HCT116 (cell line): ENCODE results near the gene SLC37A3. TPM values are rescaled to one million over a fixed set of nuclear protein-coding genes. Genes with fewer than 3 reads are reported as not detected.

Source experiments
- ATAC-seq: fragments of 200-7000 bp; cut with Tn5 transposase; 2 replicates; pipeline ENCODE4 v1.9.1; 2020; ENCODE audit warnings: mild to moderate bottlenecking, moderate library complexity
- BruUV-seq: library from RNA; stranded (reverse); fragments of 400-500 nt; replicated peaks from 2 replicates; lab custom pipeline; 2021; lab: Mats Ljungman, UMichigan
- CTCF ChIA-PET: fragments of 300-600 bp; sonication (Branson Sonifier 250); formaldehyde crosslinking; loops from one replicate; lab custom pipeline; 2021; ENCODE audit warnings: antibody characterized with exemption; lab: Charles Lee
- POLR2A ChIA-PET: fragments of 300-600, 350-600 bp; sonication (Branson Sonifier 250); formaldehyde crosslinking; loops from one replicate; lab custom pipeline; 2021; ENCODE audit warnings: antibody characterized with exemption; lab: Charles Lee
- RAD21 ChIA-PET, 2 experiments: fragments of 300-600 bp; sonication (Branson Sonifier 250); formaldehyde crosslinking; loops; one replicate each; lab custom pipeline; 2023; ENCODE audit warnings: low total read pairs in 2 of 2; ENCODE audit not compliant: uncharacterized antibody in 2 of 2, unreplicated experiment in 2 of 2, low non-redundant PET in 1 of 2; lab: Charles Lee
- DNase-seq: peaks from one replicate; pipeline ENCODE4 v3.0.0-alpha.2; 2010; ENCODE audit warnings: low read depth, low spot score
- H2AFZ ChIP-seq: fragments of 200-600 bp; shearing (Covaris generic), sonication (generic); 2 replicates; pipeline ENCODE4 v1.6.1; 2017; ENCODE audit warnings: low read depth, mixed run types, mixed read lengths, antibody characterized with exemption, low read length; ENCODE audit not compliant: poor library complexity, severe bottlenecking
- H3K27ac ChIP-seq: 2 replicates; pipeline ENCODE4 v1.5.1; 2012; ENCODE audit warnings: low read depth, low read length
- H3K27me3 ChIP-seq: fragments of 200-600 bp; sonication (generic); 2 replicates; pipeline ENCODE4 v1.6.1; 2016; ENCODE audit warnings: mixed run types, low read length, mixed read lengths; ENCODE audit not compliant: insufficient read depth
- H3K36me3 ChIP-seq, 2 experiments: fragments of 200-500 bp in 1 of 2; fragments of 200-600 bp in 1 of 2; sonication (Bioruptor generic) in 1 of 2; sonication (generic) in 1 of 2; 2 replicates each; pipeline versions ENCODE4 v1.5.1 to v1.6.1; 2014 to 2016; ENCODE audit warnings: low read length in 2 of 2, inconsistent platforms in 1 of 2, mixed read lengths in 1 of 2, mixed run types in 1 of 2; ENCODE audit not compliant: insufficient read depth in 2 of 2, control insufficient read depth in 1 of 2
- H3K4me1 ChIP-seq, 2 experiments: fragments of 200-600 bp in 1 of 2; sonication (generic) in 1 of 2; 2 replicates each; pipeline versions ENCODE4 v1.5.1 to v1.6.1; 2012 to 2017; ENCODE audit warnings: low read length in 2 of 2, inconsistent platforms in 1 of 2, mild to moderate bottlenecking in 1 of 2, mixed read lengths in 1 of 2, mixed run types in 1 of 2, moderate library complexity in 1 of 2; ENCODE audit not compliant: insufficient read depth in 2 of 2, control insufficient read depth in 1 of 2
- H3K4me2 ChIP-seq: fragments of 200-600 bp; sonication (generic); 2 replicates; pipeline ENCODE4 v1.6.1; 2017; ENCODE audit warnings: mixed run types, low read length, mixed read lengths
- H3K4me3 ChIP-seq, 2 experiments: fragments of 200-600 bp in 1 of 2; sonication (generic) in 1 of 2; replicated peaks in 1 of 2; 2 replicates each; pipeline ENCODE4 v1.5.1; 2011 to 2016; ENCODE audit warnings: low read length in 2 of 2, control low read depth in 1 of 2, low read depth in 1 of 2, mild to moderate bottlenecking in 1 of 2, mixed read lengths in 1 of 2, mixed run types in 1 of 2
- H3K79me2 ChIP-seq: fragments of 200-600 bp; sonication (generic); 2 replicates; pipeline ENCODE4 v1.6.1; 2017; ENCODE audit warnings: mild to moderate bottlenecking, mixed run types, low read length, moderate library complexity, mixed read lengths; ENCODE audit not compliant: insufficient read depth
- H3K9ac ChIP-seq: fragments of 200-600 bp; sonication (generic); 2 replicates; pipeline ENCODE4 v1.6.1; 2016; ENCODE audit warnings: low read length, mixed read lengths
- H3K9me2 ChIP-seq: fragments of 200-600 bp; sonication (generic), shearing (Covaris generic); 2 replicates; pipeline ENCODE4 v1.6.1; 2017; ENCODE audit warnings: mixed run types, mild to moderate bottlenecking, moderate library complexity; ENCODE audit not compliant: insufficient read depth
- H3K9me3 ChIP-seq, 2 experiments: fragments of 200-500 bp in 1 of 2; fragments of 200-600 bp in 1 of 2; sonication (Bioruptor generic) in 1 of 2; sonication (generic) in 1 of 2; 2 replicates each; pipeline ENCODE4 v1.6.1; 2014 to 2017; ENCODE audit warnings: low read length in 2 of 2, mixed read lengths in 2 of 2, inconsistent platforms in 1 of 2, low read depth in 1 of 2, mild to moderate bottlenecking in 1 of 2, mixed run types in 1 of 2, moderate library complexity in 1 of 2; ENCODE audit not compliant: control insufficient read depth in 1 of 2, insufficient read depth in 1 of 2
- H4K20me1 ChIP-seq: fragments of 200-600 bp; sonication (generic), shearing (Covaris generic); 2 replicates; pipeline ENCODE4 v1.6.1; 2017; ENCODE audit warnings: mixed run types, mild to moderate bottlenecking, moderate library complexity; ENCODE audit not compliant: insufficient read depth
- EGR1 ChIP-seq: IDR thresholded peaks from 2 replicates; pipeline ENCODE4 v1.6.1; 2012; ENCODE audit warnings: low read depth
- ELF1 ChIP-seq: IDR thresholded peaks from 2 replicates; pipeline ENCODE4 v1.6.1; 2012; ENCODE audit warnings: low read depth, borderline replicate concordance
- EZH2phosphoT487 ChIP-seq: fragments of 200-600 bp; IDR thresholded peaks from 2 replicates; pipeline ENCODE4 v1.6.1; 2018; ENCODE audit warnings: antibody characterized with exemption, borderline replicate concordance
- JUND ChIP-seq: IDR thresholded peaks from 2 replicates; pipeline ENCODE4 v1.6.1; 2012
- POLR2A ChIP-seq: IDR thresholded peaks from 2 replicates; pipeline ENCODE4 v1.7.0; 2011; ENCODE audit warnings: borderline replicate concordance; ENCODE audit not compliant: insufficient read depth, insufficient read length; ENCODE audit errors: extremely low read depth
- POLR2AphosphoS5 ChIP-seq: IDR thresholded peaks from 2 replicates; pipeline ENCODE4 v1.6.1; 2011; ENCODE audit warnings: mild to moderate bottlenecking, low read depth, low read length, moderate library complexity
- TCF7L2 ChIP-seq: IDR thresholded peaks from 2 replicates; pipeline ENCODE4 v1.7.0; 2011; ENCODE audit warnings: borderline replicate concordance, inconsistent platforms; ENCODE audit not compliant: insufficient read depth, insufficient read length; ENCODE audit errors: extremely low read depth
- ZFX ChIP-seq: fragments of 450-650 bp; IDR thresholded peaks from 2 replicates; pipeline ENCODE4 v1.6.1; 2017
- ZNF274 ChIP-seq: fragments of 200-500 bp; sonication (Bioruptor generic); IDR thresholded peaks from 2 replicates; pipeline ENCODE4 v1.6.1; 2014; ENCODE audit warnings: mild to moderate bottlenecking, low read depth, low read length, inconsistent platforms
- intact Hi-C: fragments of 100-400 bp; cut with micrococcal nuclease; formaldehyde crosslinking; loops from 2 replicates; pipeline ENCODE4 v1.10.0; 2022
- total RNA-seq: library from RNA; stranded (reverse); gene quantifications from one replicate; pipeline ENCODE4 v1.2.1, GENCODE V29; 2021; ENCODE audit not compliant: unreplicated experiment
- TF ChIP-seq, protein P1 (sequence below): IDR thresholded peaks from 2 replicates; pipeline ENCODE4 v1.6.1; 2011; ENCODE audit warnings: mild to moderate bottlenecking, low read length, moderate library complexity; ENCODE audit not compliant: insufficient replicate concordance; ENCODE audit errors: extremely low read depth
- TF ChIP-seq, protein P2 (sequence below): IDR thresholded peaks from 2 replicates; pipeline ENCODE4 v1.6.1; 2012; ENCODE audit warnings: low read depth

Gene SLC37A3
- total RNA-seq, 1 experiment from 2014 or later, result 41.8 TPM

GRCh38 chr7:140425718-140426117 is 27.4 kb upstream of the SLC37A3 start:
- H3K27me3 ChIP-seq, result no peaks in the 10 kb centered on the region
- H3K4me1 ChIP-seq, result no peaks in the 10 kb centered on the region
- no peaks in the 10 kb centered on the region for H3K79me2 ChIP-seq
- H2AFZ ChIP-seq, result no peak overlapping the region
- no peak overlapping the region for H3K27ac ChIP-seq
- RAD21 ChIA-PET, result no interaction called here
- DNase-seq (no peak), ATAC-seq (no peak)
- BruUV-seq, result no TSS peak
- no peaks in the 10 kb centered on the region for H3K9me2 ChIP-seq
- TF ChIP-seq ZNF274 (no peak), EZH2phosphoT487 (no peak), ZFX (no peak), JUND (no peak), POLR2AphosphoS5 (no peak), POLR2A (no peak)
- H3K36me3 ChIP-seq, result no peaks in the 10 kb centered on the region
- no peaks in the 10 kb centered on the region for H4K20me1 ChIP-seq
- H3K9ac ChIP-seq, result no peak overlapping the region
- intact Hi-C loops, result no loop called here
- H3K9me3 ChIP-seq, result no peaks in the 10 kb centered on the region
- no peak overlapping the region for H3K4me2 ChIP-seq
- CTCF ChIA-PET, result no interaction called here
- H3K4me3 ChIP-seq, result no peak overlapping the region
- POLR2A ChIA-PET, result no interaction called here

DNA sequence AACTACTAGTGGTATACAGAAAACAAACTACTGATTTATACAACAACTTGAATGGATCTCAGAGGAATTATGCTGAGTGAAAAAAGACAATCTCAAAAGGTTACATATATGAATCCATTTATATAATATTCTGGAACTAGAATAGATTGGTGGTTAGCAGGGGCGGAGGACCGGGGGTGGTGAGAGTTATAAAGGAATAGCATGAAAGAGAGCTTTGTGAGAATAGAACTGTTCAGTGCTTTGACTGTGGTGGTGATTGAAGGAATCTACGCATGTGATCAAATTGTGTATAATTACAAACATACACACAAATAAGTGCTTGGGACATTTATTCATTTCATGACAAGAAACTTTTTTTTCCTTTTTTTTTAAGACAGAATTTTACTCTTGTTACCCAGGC is 25.2 kb upstream of the SLC37A3 start:
- Histone ChIP-seq H3K4me2 (no peak overlapping the region), H3K4me1 (no peaks in the 10 kb centered on the region), H3K9me2 (no peaks in the 10 kb centered on the region), H3K27me3 (no peaks in the 10 kb centered on the region), H3K36me3 (no peaks in the 10 kb centered on the region), H3K27ac (no peak overlapping the region), H3K9me3 (no peaks in the 10 kb centered on the region), H3K9ac (no peak overlapping the region), H3K79me2 (no peaks in the 10 kb centered on the region), H3K4me3 (no peak overlapping the region), H4K20me1 (no peaks in the 10 kb centered on the region), H2AFZ (no peak overlapping the region)
- no peak for DNase-seq
- CTCF ChIA-PET, result interaction anchor here (1.9 kb wide), 1 partner anchor 20 kb away, joined by 4 read pairs; no protein-coding TSS in a partner anchor
- RAD21 ChIA-PET, result no interaction called here
- POLR2A ChIA-PET, result no interaction called here
- ATAC-seq, result no peak
- intact Hi-C loops, result no loop called here
- TF ChIP-seq EGR1 (no peak), POLR2A (no peak), ELF1 (no peak), ZFX (no peak), TCF7L2 (no peak)
- TF ChIP-seq, protein P1, sequence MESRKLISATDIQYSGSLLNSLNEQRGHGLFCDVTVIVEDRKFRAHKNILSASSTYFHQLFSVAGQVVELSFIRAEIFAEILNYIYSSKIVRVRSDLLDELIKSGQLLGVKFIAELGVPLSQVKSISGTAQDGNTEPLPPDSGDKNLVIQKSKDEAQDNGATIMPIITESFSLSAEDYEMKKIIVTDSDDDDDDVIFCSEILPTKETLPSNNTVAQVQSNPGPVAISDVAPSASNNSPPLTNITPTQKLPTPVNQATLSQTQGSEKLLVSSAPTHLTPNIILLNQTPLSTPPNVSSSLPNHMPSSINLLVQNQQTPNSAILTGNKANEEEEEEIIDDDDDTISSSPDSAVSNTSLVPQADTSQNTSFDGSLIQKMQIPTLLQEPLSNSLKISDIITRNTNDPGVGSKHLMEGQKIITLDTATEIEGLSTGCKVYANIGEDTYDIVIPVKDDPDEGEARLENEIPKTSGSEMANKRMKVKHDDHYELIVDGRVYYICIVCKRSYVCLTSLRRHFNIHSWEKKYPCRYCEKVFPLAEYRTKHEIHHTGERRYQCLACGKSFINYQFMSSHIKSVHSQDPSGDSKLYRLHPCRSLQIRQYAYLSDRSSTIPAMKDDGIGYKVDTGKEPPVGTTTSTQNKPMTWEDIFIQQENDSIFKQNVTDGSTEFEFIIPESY, result no peak
- TF ChIP-seq, protein P2, sequence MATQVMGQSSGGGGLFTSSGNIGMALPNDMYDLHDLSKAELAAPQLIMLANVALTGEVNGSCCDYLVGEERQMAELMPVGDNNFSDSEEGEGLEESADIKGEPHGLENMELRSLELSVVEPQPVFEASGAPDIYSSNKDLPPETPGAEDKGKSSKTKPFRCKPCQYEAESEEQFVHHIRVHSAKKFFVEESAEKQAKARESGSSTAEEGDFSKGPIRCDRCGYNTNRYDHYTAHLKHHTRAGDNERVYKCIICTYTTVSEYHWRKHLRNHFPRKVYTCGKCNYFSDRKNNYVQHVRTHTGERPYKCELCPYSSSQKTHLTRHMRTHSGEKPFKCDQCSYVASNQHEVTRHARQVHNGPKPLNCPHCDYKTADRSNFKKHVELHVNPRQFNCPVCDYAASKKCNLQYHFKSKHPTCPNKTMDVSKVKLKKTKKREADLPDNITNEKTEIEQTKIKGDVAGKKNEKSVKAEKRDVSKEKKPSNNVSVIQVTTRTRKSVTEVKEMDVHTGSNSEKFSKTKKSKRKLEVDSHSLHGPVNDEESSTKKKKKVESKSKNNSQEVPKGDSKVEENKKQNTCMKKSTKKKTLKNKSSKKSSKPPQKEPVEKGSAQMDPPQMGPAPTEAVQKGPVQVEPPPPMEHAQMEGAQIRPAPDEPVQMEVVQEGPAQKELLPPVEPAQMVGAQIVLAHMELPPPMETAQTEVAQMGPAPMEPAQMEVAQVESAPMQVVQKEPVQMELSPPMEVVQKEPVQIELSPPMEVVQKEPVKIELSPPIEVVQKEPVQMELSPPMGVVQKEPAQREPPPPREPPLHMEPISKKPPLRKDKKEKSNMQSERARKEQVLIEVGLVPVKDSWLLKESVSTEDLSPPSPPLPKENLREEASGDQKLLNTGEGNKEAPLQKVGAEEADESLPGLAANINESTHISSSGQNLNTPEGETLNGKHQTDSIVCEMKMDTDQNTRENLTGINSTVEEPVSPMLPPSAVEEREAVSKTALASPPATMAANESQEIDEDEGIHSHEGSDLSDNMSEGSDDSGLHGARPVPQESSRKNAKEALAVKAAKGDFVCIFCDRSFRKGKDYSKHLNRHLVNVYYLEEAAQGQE, result no peak
- no TSS peak for BruUV-seq
